Cerebellar cortex (tissue), 1 donor: Measurements from ENCODE around the gene SLC25A6.
"Not testable (repeated sequence)": the region's sequence is repeated elsewhere in the genome, so short reads cannot be mapped to it uniquely, and the experiment has no call there.

Source experiments
- DNase-seq: peaks from one replicate; pipeline ENCODE4 v3.0.0-alpha.2; 2015; ENCODE audit warnings: low spot score

SLC25A6 gene

GRCh38 chrX:1412551-1413161 lies 20.7 kb upstream of the SLC25A6 start:
- DNase-seq, result no peak

GRCh38 chrX:1411326-1411725 lies 19.4 kb upstream of the SLC25A6 start:
- DNase-seq, result peak; percentile 25

GRCh38 chrX:1407035-1407434 lies 15.1 kb upstream of the SLC25A6 start:
- DNase-seq, result no peak

GRCh38 chrX:1405769-1406168 lies 13.9 kb upstream of the SLC25A6 start:
- DNase-seq, result not testable (repeated sequence)

GRCh38 chrX:1403867-1404266 lies 12.0 kb upstream of the SLC25A6 start:
- not testable (repeated sequence) for DNase-seq

DNA sequence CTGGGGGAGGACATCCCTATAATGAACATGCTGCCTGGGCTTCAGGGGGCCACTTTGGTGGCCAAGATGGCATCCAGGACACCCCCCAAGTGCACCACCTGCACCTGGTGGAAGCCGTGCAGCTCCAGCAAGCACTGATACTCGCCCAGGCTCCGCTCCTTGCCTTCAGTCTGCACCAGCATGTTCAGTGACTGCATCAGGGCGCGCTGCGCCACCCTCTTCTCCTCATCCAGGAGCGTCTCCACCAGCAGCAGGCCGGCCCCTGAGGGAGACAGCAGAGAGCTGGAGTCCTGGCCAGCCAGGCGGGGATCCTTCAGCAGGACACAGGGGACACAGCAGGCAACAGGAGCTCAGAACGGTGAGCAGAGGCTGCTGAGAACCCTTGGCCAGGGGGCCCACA lies 11.3 kb upstream of the SLC25A6 start:
- DNase-seq, result no peak

DNA sequence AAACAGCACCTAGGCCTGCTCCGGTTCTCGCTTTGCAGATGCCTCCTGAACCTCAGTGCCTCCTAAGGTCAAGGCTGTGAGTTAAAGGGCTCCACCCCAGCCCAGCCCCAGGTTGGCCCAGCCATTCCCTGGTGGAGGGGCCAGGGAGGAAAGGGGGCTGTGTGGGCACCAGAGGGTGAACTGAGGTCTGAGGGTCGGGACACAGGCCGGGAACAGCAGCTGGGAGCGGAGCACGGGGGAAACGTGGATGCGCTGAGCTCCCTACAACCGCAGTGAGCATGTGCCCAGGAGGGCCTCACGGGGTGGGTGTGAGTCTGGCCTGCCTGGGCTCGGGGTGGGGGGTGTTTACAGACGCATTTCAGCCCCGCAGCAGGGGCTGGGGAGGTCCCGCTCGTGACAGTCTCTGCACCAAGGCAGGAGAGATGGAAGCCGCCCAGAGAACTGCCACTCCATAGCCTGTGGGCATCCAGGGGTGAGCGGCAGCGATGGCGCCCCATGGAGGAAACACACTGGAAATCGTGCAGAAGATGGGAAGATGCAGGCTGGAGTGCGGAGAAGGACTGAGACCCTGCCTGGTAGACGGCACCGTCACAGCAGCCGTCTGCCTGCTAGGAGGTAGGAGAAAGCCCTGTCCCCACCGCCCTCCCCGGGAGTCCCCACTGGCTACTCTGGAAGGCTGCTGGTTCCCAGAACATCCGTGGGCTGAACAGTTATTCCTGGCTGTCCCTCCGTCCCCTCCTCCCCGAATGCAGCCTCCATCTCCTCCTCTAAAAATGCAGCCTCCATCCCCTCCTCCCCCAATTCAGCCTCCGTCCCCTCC lies 9.9 kb upstream of the SLC25A6 start:
- no peak for DNase-seq

GRCh38 chrX:1400742-1401471 lies 9.0 kb upstream of the SLC25A6 start:
- DNase-seq, result peak; percentile 30

DNA sequence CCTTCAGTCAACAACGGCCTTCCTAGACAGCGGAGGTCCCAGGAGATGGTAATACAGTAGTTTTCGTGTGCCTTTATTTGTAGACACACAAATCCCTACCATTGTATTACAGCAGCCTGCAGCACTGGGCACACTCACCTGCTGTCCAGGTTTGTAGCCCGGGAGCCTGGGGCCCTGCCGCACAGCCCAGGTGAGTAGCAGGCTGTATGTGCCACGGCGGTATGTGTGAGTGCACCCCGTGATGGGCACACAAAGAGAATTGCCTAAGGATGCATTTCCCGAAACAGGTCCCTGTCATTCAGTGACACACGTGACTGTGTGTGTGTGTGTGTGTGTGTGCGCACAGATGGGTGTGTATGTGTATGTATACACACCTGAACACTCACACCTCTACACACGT lies 8.1 kb upstream of the SLC25A6 start:
- DNase-seq, result no peak

GRCh38 chrX:1398431-1399340 lies 6.8 kb upstream of the SLC25A6 start:
- DNase-seq, result peak; percentile 78

DNA sequence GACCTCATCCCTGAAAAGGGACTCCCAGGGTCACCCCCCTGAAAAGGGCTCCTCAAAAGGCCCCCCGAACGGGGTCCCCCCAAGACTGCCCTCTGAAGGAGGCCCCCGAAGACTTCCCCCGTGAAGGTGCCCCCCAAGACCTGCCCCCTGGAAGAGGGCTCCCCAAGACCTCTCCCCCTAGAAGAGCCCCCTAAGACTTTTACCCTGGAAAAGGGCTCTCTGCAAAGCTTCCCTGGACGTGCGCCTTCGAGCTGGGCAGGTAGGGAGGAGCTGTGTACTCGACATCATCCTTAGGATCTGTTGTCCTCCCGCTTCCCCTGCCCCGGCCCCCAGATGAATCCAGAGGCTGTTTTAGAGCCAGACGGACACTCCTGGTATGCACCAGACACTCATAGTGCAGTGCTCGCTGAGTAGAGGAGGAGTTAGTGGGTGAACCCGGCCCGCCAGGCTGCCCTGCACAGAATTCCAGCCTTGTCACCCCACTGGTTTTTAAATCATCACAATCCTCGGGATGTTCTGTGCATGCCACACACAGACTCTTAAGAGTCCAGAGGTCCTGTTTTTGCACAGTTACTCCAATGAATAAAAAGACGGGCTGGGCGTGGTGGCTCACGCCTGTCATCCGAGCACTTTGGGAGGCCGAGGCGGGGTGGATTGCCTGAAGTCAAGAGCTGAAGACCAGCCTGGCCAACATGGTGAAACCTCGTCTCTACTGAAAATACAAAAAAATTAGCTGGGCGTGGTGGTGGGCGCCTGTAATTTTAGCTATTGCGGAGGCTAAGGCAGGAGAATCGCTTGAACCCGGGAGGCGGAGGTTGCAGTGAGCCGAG lies 5.7 kb upstream of the SLC25A6 start:
- no peak for DNase-seq

GRCh38 chrX:1397001-1397400 lies 5.1 kb upstream of the SLC25A6 start:
- DNase-seq, result no peak

- DNase-seq, result no peak
These were observed 3.8 kb upstream of the SLC25A6 start for GRCh38 chrX:1395646-1396216.

DNA sequence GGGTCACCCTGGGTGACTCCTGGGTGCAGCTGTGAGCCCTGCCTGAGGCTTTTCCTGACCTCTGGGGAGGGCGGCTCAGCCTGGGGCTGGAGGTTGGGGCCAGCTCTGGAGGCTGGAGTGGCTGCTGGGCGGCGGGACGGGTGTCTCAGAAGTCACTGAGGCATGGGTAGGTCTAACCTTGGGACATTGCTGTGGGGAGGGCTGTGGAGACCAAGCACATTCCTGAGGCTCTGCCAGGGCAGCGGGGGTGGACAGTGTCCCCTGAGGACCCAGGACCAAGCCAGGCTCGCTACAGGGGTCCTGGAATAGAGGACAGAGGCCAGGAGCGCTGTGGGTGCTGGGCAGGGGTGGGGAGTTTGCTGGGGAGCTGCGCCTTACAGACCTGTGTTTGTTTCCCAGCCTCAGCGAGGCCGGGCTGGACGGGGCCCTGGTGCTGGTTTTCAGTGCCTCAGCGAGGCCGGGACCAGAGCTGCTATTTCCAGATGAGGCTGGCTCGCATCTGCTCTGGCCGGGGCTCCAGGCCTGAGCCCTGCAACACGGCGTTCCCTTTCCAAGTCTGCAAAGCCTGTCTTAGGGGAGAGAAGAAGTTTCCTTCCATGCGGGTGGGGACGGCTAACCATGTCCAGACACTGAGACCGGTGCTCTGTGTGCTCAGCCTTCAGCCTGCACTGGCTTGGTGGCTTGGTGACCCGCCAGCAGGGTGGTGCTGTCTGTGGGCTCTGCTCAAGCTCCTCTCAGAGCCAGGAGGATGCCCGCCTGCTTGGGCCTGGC lies 3.0 kb upstream of the SLC25A6 start:
- no peak for DNase-seq

- no peak for DNase-seq
These were observed 2.1 kb upstream of the SLC25A6 start for GRCh38 chrX:1393871-1394615.

DNA sequence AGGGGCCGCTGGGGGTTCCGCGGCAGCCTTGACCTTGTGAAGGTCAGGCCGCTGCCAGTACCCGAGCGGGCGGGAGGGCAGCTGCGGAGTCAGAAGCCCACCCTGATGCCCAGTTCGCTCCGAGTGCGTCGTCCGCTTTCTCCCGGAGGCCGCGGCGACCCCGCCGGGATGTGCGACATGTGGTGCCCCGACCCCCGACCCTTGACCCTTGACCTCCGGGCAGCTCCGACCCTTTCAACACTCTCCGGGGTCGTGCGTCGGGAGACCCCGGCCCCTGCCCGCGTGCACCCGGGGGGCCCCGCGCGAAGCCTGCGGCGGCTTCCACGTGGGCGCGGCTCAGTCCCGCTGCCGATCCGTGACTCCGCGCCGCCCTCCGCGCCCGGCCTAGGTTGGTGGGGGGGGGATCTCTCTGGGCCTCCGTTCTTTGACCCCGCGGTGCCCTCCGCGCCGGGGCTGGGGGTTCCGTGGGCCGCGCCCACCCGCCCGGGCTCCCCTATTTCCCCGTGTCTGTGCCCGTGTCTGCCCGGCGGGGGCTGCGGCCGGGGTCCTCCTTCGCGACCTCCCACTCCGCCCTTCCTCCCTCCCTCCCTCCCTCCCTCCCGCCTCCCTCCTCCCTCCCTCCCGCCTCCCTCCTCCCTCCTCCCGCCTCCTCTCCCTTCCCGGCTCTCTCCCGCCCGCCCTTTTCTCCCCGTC lies 609 bp upstream of the SLC25A6 start:
- peak; percentile 77 for DNase-seq

- peak; percentile 82 for DNase-seq
These were observed 575 bp downstream of the SLC25A6 start for GRCh38 chrX:1391370-1391706.

DNA sequence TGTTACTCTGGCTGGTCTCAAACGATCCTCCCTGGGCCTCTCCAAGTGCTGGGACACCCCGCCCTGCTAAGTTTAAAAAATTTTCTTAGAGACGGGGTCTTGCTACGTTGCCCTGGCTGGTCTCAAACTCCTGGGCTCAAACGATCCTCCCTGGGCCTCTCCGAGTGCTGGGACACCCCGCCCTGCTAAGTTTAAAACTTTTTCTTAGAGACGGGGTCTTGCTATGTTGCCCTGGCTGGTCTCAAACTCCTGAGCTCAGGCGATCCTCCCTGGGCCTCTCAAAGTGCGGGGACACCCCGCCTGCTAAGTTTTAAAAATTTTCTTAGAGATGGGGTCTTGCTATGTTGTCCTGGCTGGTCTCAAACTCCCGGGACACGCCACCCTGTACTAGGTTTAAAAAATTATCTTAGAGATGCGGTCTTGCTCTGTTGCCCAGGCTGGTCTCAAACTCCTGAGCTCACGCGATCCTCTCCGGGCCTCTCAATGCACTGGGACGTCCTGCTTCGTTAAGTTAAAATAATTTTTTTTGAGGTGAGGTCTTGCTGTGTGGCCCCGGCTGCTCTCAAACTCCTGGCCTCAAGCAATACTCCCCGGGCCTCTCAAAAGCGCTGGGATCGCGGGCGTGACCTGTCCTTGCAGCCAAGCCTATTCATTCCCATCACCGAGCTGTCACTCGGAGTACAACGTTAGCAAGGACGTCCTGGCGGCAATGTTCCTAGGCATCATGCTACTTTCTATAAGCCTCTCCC lies 1.1 kb downstream of the SLC25A6 start:
- no peak for DNase-seq
